RPMI8226 (cell line): ENCODE results near the gene USP28.
"Not testable (repeated sequence)": the region's sequence is repeated elsewhere in the genome, so short reads cannot be mapped to it uniquely, and the experiment has no call there.

Source experiments
- DNase-seq: peaks from one replicate; pipeline ENCODE4 v3.0.0-alpha.2; 2015

Gene USP28, protein sequence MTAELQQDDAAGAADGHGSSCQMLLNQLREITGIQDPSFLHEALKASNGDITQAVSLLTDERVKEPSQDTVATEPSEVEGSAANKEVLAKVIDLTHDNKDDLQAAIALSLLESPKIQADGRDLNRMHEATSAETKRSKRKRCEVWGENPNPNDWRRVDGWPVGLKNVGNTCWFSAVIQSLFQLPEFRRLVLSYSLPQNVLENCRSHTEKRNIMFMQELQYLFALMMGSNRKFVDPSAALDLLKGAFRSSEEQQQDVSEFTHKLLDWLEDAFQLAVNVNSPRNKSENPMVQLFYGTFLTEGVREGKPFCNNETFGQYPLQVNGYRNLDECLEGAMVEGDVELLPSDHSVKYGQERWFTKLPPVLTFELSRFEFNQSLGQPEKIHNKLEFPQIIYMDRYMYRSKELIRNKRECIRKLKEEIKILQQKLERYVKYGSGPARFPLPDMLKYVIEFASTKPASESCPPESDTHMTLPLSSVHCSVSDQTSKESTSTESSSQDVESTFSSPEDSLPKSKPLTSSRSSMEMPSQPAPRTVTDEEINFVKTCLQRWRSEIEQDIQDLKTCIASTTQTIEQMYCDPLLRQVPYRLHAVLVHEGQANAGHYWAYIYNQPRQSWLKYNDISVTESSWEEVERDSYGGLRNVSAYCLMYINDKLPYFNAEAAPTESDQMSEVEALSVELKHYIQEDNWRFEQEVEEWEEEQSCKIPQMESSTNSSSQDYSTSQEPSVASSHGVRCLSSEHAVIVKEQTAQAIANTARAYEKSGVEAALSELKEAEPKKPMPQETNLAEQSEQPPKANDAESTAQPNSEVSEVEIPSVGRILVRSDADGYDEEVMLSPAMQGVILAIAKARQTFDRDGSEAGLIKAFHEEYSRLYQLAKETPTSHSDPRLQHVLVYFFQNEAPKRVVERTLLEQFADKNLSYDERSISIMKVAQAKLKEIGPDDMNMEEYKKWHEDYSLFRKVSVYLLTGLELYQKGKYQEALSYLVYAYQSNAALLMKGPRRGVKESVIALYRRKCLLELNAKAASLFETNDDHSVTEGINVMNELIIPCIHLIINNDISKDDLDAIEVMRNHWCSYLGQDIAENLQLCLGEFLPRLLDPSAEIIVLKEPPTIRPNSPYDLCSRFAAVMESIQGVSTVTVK

DNA sequence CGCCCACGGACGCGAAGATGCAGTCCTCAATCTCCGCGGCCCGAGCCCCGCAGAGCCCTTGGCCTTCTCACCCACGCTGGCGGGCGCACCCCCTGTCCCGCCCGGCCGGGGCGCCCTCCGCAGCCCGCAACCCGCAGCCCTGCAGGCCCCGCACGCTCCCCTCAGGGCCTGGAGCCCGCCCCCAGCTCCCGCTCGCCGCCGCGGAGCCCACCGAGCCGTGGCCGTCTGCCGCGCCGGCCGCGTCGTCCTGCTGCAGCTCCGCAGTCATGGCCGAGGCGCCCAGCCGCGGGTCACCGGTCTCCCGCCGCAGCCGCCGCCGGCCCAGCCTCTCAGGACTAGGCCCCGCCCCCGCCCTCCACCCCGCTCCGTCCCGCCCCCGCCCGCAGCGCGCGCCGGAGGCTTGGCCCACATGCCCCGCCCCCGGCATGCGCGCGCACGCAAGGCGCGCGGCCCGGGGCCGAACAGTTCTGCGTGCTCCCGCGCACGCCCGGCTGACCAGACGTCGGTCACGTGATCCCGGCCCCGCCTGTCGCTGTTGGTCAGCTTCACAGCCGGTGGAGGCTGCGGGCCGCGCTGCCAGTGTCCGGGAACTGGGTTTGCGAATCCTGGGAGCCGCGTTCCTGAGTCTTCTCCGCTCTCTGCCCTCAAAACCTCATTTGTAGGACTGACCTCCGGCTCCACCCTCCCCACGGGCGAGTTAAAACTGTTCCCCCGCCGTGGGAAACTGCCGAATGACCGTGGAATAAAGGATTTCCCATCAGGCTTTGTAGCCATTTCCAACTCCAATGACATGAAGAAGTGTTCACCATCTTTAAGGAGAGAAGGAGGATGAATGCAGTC lies at the start of gene USP28:
Gene USP28, minus strand, starts transcription at position 339 of the 840 bp plus-strand sequence. Its CDS starts 71 bp downstream, at position 268.
- DNase-seq, result peak; percentile 98

GRCh38 chr11:113923572-113923971 lies 48.2 kb upstream of the USP28 start:
- DNase-seq, result no peak

GRCh38 chr11:113911491-113911890 lies 36.1 kb upstream of the USP28 start:
- DNase-seq, result not testable (repeated sequence)

GRCh38 chr11:113908098-113908497 lies 32.7 kb upstream of the USP28 start:
- no peak for DNase-seq

DNA sequence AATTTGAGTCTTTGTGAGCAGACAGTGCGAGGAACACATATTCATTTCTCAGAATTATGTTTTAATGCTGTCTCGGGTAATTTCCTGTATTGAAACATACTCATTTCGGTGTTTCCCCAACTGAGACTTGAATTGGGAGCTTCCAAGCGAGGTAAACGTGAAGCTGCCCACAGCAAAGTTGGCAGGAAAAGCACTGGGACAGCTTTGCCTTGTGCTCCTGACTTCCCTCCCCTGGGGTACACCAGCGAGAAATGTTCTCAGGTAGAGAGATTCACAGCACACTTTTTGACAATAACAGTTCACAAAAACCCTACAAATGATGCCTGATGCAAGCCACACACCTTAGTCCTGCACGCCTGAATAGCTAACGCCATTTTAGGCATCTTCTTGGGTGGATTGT lies 32.3 kb upstream of the USP28 start:
- DNase-seq, result no peak

- no peak for DNase-seq
These were observed 31.8 kb upstream of the USP28 start for GRCh38 chr11:113907152-113907551.

DNA sequence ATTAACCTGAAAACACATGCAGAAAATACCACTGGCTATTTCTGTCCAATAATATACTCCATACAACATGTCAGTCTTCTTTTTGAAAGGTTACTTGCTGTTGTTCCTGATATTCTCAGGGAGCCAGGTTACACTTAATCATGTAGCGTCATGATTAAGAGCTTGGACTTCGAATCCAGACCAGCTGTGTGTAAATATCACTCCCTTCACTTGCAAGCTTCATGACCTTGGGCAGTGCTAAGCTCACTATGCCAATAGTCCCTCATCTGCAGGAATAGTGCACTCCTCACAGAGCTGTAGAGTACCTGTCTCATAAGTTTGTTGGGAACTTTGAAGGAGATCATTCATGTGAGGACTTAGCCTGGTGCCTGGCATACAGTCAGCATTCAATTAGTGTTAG lies 31.1 kb upstream of the USP28 start:
- DNase-seq, result no peak

DNA sequence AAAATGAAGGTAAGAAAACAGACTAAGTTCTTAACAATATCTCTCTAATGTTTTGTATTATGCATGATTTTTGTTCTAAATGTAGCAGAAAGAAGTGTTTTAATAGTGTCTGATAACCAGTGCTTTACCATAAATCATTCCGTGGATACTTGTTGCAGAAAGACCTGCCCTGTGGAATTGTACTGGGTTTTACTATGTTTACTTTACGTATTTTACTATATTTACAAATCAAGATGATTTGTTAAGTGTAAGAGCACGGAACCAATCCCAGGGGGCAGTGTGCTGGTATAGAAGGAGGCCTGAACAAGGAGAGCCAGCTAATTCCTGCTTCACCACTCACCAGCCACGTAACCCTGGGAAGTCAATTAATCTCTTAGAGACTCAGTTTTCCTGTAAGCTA lies 30.7 kb upstream of the USP28 start:
- no peak for DNase-seq

- no peak for DNase-seq
These were observed 29.2 kb upstream of the USP28 start, which contains the start of gene HTR3B for GRCh38 chr11:113904379-113905101. Gene HTR3B, plus strand, starts transcription at chr11:113904796. Its CDS starts 138 bp downstream, at chr11:113904934.

- DNase-seq, result no peak
These were observed 25.8 kb upstream of the USP28 start for GRCh38 chr11:113901141-113901540.

DNA sequence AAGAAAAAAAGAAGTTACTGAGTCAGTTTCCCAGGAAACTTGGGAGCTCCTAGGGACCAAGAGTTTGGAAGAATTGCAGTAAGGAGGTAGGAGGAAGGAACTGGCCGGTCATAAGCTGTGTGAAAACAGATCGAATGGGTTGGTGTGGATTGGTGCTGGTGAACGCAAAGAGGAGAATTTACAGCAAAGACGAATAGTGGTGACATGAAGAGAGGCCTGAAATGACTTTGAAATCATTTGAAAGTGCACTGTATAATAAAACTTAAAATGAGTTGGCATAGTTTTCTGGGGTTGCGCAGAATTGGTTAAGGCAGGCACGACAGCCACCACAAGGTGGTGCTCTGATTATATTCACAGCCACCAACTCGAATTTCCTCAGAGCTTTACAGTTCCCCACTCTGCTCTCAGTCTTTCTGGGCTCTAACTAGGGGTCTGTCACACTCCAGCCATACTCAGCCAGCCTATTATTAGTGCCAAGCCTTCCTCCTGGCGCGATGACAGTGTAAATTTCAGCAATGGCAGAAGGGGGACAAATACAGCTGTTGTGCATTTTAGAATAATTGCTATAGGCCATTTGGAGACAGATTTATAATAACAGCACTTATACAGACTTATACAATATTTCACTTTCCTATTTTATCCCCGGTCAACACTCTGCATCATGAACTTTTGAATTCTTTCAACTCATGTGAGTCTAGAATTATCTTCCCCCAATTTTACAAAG lies 20.9 kb upstream of the USP28 start:
- DNase-seq, result peak; percentile 36

DNA sequence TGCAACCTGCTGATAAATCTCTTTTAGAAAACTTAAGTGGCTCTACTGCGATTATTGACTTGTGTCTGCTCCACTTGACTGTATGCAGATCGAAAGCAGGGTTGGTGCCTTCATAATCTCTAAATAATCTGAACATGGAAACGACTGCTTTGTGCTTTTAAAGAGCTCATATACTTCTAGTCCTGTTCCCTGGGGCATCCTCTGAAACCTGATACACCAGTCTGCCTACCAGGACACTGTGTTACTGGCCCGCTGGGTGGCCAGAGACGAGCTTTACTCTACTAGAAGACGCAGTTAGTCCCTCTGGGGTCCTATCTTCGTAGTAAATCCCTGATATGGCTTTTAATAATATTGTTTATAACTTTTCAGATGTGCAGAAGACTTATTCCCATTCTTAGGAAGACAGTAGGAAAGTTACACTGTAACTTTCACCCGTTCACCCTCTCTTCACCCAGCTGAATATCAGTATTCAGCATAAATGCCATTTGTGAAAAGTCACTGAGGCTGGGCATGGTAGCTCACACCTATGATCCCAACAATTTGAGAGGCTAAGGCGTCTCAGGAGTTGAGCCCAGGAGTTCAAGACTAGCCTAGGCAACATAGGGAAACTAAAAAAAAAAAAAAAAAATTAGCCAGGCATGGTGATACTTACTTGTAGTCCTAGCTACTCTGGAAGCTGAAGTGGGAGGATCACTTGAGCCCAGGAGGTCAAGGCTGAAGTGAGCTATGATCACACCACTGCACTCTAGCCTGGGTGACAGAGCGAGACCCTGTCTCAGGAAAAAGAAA lies 20.2 kb upstream of the USP28 start:
- no peak for DNase-seq

GRCh38 chr11:113894421-113894996 lies 19.1 kb upstream of the USP28 start:
- DNase-seq, result peak; percentile 6

- DNase-seq, result no peak
These were observed 13.5 kb upstream of the USP28 start for GRCh38 chr11:113888848-113889247.

GRCh38 chr11:113885897-113886296 lies 10.5 kb upstream of the USP28 start:
- no peak for DNase-seq

DNA sequence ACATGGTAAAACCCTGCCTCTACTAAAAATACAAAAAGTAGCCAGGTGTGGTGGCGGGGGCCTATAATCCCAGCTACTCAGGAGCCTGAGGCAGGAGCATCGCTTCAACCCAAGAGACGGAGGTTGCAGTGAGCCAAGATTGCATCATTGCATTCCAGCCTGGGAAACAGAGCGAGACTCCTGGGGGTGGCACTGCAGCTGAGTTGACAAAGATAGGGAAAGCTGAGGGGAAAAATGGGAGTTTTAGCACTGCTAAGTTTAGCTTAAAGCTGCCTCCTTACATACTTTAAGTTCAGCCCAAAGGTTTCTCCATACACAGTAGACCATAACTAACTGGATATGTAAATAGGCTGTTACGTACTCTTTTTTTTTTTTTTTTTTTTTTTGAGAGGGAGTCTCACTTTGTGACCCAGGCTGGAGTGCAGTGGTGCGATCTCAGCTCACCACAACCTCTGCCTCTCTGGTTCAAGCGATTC lies 9.0 kb upstream of the USP28 start:
- no peak for DNase-seq

GRCh38 chr11:113881856-113882255 lies 6.5 kb upstream of the USP28 start:
- DNase-seq, result no peak

GRCh38 chr11:113880971-113881370 lies 5.6 kb upstream of the USP28 start:
- no peak for DNase-seq

GRCh38 chr11:113879446-113879845 lies 4.1 kb upstream of the USP28 start:
- not testable (repeated sequence) for DNase-seq
